NCI-H187 (cell line): Measurements from ENCODE around the gene HSPB9.

Experiments
- DNase-seq, 2 experiments: peaks; one replicate each; lab custom pipeline; 2025; lab: John Stamatoyannopoulos, UW

HSPB9 gene

DNA sequence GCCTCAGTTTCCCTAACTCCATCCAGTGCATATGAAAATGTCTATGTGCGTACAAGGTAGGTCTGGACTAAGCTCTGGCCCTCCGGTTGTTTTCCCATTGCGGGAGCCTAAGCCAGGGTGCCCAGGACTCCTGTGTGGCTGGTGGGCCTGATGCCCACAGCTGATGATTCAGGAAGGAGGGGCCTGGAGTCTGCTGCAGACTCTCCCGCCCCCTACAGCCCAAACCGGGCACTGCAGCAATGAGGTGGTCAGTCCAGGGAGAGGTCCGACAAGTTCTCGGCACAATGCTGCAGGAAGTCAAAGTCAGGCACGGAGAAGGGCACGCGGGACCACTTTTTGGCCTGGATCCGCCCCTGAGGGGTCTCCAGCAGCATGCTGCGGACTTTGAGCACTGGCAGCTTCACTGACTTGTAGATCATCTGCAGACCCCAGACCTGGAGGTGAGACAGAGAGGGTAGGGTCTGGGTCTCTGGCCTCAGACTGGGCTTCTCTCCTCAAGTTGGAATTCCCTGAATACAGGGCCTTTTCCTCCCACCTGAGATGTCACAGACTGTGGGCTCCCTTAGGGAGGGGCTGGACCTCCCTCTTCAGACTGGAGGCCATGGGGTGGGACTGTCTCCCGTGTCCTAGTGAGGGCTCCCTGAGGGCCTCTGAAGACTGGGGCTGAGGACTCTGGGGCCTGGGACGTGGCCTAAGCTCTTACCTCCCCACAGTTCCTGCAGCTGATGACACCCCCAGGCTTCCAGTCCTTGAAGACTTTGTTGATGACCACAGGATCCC lies 20.9 kb upstream of the HSPB9 start:
- DNase-seq: peak; percentile 8 to 23

DNA sequence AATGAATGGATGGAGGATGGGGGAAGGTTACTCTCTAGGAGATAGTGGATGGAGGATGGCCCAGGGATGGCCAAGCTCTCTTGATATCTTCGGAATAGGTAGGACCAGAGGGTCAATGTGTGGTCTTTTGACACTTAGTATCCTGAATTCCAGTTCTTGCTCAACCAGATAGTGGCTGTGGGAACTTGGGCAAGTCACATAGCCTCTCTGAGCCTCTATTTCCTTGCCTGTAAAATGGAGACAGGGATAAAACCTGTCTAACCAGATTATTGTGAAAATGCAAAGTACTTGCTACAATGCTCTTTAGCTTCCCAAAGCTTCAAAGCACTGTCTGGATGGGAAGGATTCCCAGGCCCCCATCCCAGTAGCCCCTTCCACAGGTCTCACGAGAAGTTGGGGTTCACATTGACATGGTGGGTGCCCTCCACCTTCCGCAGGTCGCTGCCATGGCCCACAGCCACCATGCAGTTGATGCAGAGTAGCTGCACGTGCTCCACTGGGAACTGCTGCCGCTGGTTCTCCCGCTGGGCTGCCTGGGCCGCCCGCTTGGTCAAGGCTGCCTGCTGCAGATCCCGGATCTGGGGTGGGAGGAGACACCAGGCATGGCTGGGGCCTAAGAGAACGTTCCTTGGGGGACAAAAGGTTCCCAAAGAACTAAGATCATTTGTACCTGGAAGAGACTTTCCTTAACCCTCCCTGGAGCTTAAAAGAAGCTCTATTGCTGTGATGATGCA lies 19.2 kb upstream of the HSPB9 start:
- no peak for DNase-seq

DNA sequence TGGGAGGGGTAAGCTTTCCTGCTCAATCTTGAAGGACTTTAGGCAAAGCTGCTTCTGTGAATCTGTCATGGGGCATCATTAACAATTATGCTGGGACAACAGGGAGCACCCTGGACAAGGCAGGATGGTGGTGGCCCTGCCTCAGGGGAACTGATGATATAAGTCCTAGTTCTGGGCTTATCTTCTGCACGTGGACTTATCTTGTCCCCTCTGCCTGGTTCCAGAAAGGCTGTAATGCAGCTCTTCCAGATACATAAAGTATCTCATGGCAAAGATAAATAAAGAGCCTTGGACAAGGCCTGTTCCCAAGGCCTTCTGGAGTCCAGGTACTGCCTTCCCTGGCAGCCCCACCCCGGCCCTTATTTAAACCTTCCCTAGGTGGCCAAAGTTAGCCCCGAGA lies 18.3 kb upstream of the HSPB9 start:
- no peak for DNase-seq

DNA sequence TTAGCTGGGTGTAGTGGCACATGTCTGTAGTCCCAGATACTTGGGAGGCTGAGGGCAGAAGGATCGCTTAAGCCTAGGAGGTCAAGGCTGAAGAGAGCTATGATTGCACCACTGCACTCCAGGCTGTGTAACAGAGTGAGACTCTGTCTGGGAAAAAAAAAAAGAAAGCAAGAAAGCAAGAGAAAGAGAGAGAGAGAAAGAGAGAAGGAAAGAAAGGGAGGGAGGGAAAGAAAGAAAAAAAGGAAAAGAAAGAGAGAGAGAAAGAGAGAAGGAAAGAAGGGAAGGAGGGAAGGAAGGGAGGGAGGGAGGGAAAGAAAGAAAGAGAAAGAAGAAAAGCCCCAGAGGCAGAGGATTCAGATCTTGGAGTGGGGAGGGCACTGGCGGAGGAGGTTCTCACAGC lies 16.6 kb upstream of the HSPB9 start:
- no peak for DNase-seq

DNA sequence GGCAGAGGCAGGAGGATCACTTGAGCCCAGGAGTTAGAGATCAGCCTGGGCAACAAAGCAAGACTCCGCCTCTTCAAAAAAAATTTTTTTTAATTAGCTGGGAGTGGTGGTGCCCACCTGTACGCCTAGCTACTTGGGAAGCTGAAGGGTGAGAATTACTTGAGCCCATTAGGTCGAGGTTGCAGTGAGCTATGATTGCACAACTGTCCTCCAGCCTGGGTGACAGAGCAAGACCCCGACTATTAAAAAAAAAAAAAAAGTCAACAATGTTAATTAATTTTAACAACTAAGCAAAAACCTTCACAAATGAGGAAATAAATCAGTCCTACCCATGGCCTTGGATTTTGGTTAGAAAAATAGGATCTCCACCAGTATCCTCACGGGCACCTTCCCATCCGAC lies 15.5 kb upstream of the HSPB9 start:
- DNase-seq: no peak

DNA sequence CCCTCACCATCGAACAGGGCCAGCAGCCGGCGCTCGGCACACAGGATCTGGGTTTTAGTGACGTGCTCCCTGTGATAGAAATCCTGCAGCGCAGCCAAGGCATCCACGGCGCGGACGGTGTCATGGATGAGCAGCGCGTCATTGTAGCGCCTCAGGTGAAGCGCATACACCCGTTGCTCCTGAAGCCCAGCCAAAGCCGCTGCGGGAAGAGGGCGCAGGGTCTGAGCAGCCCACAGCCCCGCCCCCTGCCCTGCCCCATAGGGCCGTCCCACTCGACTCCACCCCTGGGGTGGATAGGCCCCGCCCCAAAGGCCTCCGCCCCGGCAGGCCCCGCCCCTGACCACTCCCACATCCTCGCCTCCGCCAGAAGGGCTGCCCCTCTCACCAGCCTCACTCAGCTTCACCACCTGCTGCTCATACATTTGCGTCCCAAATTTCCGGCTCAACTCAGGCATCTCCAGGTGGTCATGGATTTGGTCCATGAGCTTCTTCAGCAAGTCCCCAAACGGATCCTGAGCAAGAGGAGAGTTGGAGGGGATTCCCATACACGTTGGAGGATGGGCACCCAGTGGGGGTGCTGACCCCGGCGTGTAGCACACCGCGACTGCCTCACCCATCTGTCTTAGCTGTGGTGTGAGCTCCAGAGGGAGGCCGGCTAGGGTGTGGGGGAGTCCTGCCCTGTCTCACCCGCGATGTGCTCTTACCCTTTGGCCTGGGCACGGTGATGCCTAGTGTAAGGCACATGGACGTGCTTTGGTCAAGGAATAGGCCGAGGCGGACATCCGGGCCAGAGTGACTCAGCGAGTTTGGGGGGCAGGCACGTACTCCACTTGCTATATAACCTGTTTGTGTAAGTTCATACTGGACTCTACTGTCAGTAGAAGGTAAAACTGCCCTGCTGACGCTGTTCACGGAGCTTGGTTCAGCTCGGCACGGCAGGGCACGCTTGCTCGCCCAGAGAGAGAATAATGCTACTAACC lies 14.7 kb upstream of the HSPB9 start:
- peak; percentile 88 to 90 for DNase-seq

DNA sequence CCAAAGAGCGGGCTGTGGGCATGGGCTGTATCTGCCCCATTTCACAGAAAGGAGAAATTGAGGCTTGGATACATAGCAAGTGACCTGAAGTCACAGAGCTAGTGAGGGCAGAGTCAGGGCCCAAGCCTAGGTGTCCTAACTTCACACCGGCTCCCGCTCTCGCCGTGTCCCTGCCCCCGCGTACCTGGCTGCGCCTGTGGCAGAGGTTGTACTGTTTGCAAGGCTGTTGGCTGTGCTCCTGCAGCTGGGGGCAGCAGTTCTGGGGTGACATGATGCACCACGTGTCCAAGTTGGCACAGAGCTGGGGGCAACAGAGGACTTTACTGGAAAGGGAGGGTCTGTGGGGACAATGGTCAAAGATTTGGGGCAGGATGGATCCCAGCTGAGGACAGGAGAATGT lies 13.5 kb upstream of the HSPB9 start:
- DNase-seq: no peak

DNA sequence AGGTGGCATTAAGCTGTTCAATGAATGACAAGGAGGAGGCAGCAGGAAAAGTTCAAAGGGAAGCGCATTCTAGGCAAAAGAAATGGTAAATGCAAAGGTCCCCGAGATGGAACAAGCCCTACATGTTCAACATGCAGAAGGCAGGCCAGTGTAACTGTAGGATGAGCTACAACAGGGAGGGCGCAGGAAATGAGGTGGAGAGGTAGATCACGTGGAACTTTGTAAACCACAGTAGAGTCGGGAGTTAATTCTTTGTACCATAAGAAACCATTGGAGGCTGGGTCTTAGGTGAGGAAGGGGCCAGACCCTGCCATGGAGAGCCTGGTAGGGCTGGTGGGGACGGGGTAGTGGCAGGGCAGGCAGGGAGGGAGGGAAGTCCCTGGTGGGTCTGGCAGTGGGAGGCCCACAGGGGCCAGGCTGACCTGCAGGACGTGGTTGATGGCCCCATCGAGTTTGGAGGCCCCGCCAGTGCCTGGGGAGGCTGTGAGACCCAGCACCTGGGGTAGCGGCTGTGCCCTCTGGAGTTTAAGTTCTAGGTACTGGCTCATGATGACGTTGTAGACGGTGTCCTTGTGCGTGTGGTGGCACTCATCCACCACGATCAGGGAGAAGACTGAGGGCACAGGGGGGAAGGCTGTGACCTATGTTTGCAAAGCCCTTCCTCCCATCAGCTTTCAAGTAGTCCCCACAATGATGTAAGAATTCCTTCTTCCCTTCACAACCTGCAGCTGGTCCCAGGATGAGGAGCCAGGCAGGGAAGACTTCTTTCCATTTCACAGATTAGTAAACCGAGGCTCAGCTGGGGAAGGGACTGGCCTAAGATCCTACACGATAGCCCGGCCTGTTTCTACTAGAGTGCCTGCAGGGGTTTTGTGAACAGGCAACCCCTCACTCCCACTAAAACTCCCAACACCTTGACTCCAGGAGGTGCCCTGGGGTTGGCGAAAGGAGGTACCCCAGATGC lies 12.0 kb upstream of the HSPB9 start:
- no peak for DNase-seq

DNA sequence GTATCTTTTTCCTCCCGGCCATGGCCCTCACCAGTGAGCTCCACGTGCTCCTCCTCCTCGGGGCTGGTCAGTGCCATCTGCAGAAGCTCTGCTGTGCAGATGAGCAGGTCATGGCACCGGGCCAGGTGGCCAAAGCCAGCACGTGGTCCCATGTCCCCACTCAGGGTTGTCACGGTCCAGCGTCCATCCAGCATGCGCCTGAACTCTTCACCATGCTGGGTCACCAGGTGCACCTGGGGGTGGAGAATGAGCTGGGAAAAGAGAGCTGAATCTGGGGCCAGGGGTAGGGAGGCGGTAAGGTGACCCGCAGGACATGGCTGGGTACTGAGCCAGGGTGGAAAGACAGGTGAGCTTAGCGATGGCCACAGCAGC lies 11.4 kb upstream of the HSPB9 start:
- DNase-seq: no peak

DNA sequence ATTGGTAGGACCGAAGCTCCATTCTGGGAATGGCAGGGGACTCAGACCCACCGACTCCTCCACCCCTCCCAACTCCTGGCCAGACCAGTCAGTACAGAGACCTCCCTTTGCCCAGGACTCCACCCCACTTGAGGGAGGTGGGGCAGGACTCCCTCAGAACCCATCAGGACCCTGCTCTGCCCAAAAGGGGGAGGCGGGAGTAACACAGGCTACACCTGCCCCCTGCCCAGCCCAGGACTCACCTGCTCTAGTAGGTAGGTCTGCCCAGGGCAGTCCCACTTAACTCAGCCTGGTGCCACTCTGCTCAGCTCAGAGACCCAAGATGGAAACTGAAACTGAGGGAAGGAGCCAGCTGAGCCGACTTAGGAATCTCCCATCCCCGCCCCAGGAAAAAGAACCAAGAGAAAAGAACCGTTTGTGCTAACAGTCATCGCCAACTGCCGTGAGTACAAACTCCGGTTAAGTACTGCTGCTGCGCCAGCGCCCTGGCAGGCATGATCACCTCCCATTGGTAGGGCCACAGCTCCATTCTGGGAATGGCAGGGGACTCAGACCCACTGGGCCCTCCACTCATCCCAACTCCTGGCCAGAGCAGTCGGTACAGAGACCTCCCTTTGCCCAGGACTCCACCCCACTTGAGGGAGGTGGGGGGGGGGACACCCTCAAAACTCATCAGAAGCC lies 10.6 kb upstream of the HSPB9 start:
- DNase-seq: no peak

DNA sequence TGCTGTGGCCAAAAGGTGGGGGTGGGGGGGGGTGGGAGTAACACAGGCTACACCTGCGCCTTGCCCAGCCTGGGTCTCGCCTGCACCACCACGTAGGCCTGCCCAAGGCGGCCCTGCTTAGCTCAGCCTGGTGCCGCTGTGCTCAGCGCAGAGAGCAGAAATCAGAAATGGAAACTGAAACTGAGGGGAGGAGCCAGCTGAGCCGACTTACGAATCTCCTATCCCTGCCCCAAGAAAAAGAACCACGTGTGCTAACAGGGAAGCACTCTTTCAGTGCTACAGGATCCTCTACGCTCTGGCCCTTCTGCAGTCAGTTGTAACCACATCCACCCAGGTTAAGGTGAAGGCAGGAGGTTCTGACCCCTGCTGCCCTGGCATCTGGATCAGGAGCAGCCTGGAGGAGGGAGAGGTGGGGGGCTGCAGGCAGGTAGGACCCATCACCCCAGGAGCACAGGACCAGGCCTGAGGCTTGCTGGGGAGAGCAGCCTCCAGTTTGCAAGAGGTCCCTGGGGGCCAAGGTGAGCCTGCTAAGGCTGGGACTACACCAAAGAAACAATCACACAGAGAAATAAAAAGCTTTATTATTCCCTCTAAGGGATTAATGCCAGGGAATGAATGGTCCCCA lies 9.9 kb upstream of the HSPB9 start, which contains the start of gene DHX58:
Gene DHX58, minus strand, starts transcription at position 163 of the 625 bp plus-strand sequence. CDS start 822 bp downstream, outside the sequence.
- peak in 1 of 2 experiments; percentile 41 for DNase-seq

DNA sequence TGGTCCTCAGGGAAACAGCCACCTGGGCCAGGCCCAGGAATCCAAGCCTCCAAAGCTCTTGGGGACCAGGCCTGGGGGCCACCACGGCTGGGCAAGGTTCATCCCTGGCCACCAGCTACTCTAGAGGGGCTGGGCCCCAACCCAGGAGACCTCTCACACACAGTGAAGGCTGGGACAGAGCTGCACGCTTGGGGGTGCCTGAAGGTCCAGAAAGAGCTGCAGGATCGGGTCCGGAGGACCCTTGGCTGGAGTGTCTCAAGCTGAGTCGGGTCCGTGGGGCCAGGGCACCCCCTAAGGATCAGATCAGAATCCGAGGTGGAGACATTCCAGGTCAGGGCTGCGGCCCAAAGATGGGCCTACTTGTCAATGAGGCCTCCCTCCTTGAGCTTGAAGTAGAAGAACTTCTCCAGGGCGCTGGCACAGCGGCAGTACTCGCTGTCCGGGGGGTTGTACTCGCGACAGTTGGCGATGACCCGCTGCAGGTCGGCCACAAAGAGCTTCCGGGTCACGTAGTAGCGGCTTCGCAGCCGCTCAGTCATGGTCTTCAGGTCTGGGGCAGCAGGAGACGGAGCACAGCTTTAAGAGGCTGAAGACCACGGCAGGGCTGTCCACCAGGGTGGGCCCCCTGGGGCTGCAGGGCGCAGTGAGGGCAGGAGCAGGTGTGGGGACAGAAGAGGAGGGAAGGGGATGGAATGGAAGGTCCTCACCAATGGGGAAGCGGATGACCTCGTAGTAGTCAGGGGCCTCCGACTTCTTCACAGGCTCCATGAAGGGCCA lies 9.1 kb upstream of the HSPB9 start:
- no peak for DNase-seq

DNA sequence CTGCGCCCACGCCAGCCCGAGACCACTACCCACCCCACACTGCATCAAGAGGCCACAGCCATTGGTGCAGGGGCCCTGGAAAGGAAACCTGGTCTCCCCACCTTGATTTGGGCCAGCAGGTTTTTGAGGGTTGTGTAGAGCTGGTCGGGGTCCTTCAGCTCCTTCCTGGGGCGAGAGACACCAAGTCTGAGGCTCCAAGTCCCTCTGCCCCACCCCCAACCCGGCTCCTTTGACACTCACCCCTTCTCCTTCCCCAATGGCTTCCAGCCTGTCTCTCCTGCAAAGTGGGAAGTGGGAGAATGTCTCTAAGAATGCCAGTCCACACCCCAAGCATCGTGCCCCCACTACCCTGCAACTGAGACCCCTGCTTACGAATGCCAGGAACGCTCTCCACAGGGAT lies 8.5 kb upstream of the HSPB9 start:
- DNase-seq: no peak

DNA sequence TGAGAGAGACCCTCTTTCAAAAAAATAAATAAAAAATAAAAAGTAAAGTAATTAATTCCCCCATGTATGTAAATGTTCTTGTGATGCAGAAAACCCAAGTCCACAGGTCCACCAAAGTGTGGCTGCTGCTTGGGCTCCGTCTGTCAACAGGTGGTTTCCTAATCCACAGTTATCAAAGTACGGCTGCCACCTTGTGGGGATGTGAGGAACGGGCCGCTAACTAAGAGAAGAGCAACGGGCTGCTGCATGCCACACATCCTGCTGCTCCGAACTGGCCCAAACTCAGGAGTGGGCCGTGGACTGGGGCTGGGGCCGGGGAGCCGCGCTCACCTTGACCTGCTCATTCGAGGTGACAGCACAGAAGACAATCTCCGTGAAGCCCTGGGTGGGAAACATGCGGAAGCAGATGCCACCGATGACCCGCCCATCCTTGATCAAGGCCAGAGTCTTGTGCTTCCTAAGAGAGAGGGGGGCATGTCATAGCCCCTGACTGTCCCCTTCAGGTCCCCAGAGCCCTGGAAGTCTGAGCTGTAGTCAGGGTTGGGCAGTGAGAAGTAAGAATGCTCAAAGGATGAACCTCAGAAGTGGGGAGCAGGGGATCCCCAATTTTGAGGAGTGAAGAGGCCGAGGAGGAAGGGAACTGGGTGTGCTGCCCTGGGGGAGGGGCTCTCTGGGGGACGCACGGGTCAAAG lies 5.8 kb upstream of the HSPB9 start:
- peak; percentile 25 to 50 for DNase-seq

DNA sequence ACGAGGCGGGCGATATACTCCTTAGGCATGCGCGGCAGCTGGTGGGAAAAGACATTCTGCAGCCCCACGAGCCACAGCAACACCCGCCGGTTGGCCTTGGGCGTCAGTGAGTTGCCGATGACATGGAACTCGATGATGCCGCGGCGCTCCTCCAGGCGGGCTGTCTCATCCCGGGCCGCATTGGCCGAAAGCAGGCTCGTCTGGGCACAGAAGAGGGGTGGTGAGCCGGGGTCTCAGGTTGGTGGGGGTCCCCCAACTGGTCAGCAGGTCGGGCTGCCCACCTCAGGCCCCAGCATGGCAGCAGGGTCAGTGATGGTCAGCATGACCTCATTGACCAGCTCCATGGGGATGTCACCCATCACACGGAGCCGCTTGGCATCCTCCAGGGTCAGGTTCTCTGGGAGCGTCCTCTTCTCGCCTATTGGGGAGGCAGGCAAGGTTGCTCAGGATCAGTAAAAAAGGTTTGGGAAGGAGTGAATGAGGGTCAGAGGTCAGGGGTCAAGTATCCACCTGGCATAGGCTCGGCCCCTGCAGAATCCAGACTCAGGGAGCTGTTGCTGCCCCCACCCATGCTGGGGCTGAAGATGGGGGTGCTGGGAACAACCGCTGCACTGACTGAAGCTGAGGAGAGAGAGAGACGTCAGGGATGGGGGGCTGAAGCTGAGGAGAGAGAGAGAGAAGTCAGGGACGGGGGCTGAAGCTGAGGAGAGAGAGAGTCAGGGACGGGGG lies 5.0 kb upstream of the HSPB9 start:
- no peak for DNase-seq

DNA sequence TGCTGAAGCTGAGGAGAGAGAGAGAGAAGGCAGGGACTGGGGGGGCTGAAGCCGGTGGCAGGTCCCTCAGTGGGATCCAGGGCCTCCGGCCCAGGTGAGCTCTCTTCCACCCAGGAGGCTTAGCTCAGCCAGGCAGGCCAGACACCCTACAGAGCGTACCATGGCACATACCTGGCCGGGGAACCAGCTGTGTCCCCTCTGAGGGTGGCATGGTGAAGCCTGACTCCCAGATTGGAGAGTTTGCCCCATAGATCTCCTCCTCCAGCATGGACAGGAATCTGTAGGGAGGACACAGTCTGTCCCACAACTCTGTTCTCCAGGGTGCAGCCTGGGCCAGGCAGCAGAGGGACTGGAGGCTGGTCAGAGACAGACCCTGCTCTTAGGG lies 4.5 kb upstream of the HSPB9 start:
- no peak for DNase-seq

DNA sequence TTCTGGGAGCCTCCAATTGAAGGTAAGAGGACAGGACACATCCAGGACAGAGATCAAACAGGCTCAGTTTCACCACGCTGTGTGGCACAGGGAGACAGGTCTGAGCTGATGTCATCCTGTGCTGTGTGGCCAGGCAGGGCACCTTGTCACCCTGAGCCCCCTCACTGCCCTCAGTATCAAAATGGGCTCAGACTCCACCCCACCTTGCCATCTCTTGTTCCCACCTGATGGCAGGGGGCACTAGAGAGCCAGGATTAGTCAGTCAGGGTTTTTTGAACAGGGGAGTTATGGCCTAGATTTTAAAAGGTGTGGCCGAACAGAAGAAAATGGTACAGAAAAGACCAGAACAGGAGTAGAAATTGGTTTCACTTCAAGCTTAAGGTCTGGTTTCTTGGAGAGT lies 4.1 kb upstream of the HSPB9 start:
- DNase-seq: no peak

DNA sequence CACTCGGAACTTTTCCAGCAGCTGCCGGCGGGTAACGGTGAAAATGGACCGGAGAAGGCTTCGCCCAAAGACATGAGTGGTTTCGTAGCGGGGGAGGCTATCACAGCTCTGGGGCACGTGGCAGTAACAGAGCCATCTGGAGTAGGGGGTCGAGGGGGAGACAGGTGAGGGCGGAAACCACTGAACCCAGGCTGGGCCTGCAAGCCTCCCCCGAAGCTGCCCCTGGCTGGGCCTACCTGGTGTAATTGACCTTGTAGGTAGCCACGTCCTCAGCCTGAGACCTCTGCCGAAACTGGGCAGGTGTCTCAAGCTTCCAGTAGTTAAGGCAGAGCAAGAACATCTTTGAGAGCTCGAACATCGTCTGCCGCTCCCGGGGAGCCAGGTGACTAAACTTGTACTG lies 3.3 kb upstream of the HSPB9 start:
- DNase-seq: no peak
